Lower lobe of right lung (tissue), 2 donors: Measurements from ENCODE around the gene C7orf25. TPM values are rescaled to one million over a fixed set of nuclear protein-coding genes. Genes with fewer than 3 reads are reported as not detected.

Experiments used
- ATAC-seq, 2 donors: fragments of 200-7000 bp; cut with Tn5 transposase; one replicate each; pipeline ENCODE4 v1.9.1; 2020 to 2022; ENCODE audit warnings: mild to moderate bottlenecking in 2 of 2, moderate library complexity in 2 of 2
- DNase-seq: peaks from one replicate; pipeline ENCODE4 v3.0.0-alpha.2; 2020
- H3K27ac ChIP-seq: fragments of 200-600 bp; one replicate; pipeline ENCODE4 v1.8.0; 2022
- H3K27me3 ChIP-seq: fragments of 200-600 bp; one replicate; pipeline ENCODE4 v1.8.0; 2022; ENCODE audit warnings: low read depth
- H3K36me3 ChIP-seq: fragments of 200-600 bp; one replicate; pipeline ENCODE4 v1.8.0; 2022; ENCODE audit warnings: mild to moderate bottlenecking
- H3K4me1 ChIP-seq: fragments of 200-600 bp; one replicate; pipeline ENCODE4 v1.8.0; 2022
- H3K4me3 ChIP-seq: fragments of 200-600 bp; one replicate; pipeline ENCODE4 v1.8.0; 2022; ENCODE audit warnings: mild to moderate bottlenecking
- H3K9me3 ChIP-seq: fragments of 200-600 bp; one replicate; pipeline ENCODE4 v1.8.0; 2022
- intact Hi-C: fragments of 100-400 bp; cut with DNase I; formaldehyde crosslinking; loops from one replicate; pipeline ENCODE4 v1.11.0; 2022
- total RNA-seq: library from RNA; stranded (reverse); fragmentation: NEBNext Ultra II Directional; extraction: Animal tissue kit (Norgen Biotek cat#: 25700); gene quantifications from one replicate; pipeline ENCODE4 v1.2.1, GENCODE V29; 2021
- TF ChIP-seq, protein P1 (sequence below): fragments of 200-600 bp; IDR thresholded peaks from one replicate; pipeline ENCODE4 v1.8.0; 2022; ENCODE audit warnings: antibody characterized with exemption, mild to moderate bottlenecking
- donor health status: DM: no; HTN: yes; CAD: no; lungs with severe emphysema.

The C7orf25 gene
- total RNA-seq, 1 donor from 2014 or later = 7.8 TPM

DNA sequence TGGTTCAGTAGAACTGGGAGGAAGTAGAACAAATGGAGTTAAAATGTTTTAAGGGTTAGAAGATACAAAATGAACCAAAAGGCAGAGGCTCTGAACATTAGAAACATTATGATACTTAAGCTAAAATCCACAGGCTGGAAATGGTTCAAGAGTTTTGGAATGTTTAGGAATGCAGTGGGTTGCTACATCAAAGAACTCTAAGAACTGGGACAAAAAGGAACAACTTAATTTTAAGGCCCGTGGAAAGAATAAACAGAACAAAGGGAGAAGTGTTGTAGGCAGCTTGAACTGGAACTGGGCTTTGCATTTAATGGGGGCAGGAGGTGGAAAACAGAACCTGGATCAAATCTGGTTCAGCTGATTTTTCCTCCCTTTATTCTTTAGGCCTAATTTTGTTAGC lies 3.5 kb upstream of the C7orf25 start:
- Histone ChIP-seq H3K4me1 (peaks cover 39% of the 10 kb centered on the region), H3K4me3 (no peak overlapping the region), H3K36me3 (peaks cover 49% of the 10 kb centered on the region), H3K9me3 (no peaks in the 10 kb centered on the region), H3K27ac (peak overlapping the region; percentile 4), H3K27me3 (no peaks in the 10 kb centered on the region)
- DNase-seq (no peak), ATAC-seq (no peak)
- TF ChIP-seq, protein P1, sequence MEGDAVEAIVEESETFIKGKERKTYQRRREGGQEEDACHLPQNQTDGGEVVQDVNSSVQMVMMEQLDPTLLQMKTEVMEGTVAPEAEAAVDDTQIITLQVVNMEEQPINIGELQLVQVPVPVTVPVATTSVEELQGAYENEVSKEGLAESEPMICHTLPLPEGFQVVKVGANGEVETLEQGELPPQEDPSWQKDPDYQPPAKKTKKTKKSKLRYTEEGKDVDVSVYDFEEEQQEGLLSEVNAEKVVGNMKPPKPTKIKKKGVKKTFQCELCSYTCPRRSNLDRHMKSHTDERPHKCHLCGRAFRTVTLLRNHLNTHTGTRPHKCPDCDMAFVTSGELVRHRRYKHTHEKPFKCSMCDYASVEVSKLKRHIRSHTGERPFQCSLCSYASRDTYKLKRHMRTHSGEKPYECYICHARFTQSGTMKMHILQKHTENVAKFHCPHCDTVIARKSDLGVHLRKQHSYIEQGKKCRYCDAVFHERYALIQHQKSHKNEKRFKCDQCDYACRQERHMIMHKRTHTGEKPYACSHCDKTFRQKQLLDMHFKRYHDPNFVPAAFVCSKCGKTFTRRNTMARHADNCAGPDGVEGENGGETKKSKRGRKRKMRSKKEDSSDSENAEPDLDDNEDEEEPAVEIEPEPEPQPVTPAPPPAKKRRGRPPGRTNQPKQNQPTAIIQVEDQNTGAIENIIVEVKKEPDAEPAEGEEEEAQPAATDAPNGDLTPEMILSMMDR = no peak
- intact Hi-C loops = no loop called here

- TF ChIP-seq, protein P1 = no peak
- Histone ChIP-seq H3K36me3 (peaks cover 41% of the 10 kb centered on the region), H3K4me1 (peaks cover 47% of the 10 kb centered on the region), H3K27ac (peak overlapping the region; percentile 22), H3K9me3 (no peaks in the 10 kb centered on the region), H3K27me3 (no peaks in the 10 kb centered on the region), H3K4me3 (no peak overlapping the region)
- DNase-seq (no peak), ATAC-seq (no peak)
- intact Hi-C loops = no loop called here
These were observed 2.7 kb upstream of the C7orf25 start for GRCh38 chr7:42914421-42915045.

- Histone ChIP-seq H3K27ac (peak overlapping the region; percentile 20), H3K9me3 (no peaks in the 10 kb centered on the region), H3K36me3 (peaks cover 36% of the 10 kb centered on the region), H3K4me1 (peaks cover 52% of the 10 kb centered on the region), H3K27me3 (no peaks in the 10 kb centered on the region), H3K4me3 (no peak overlapping the region)
- no peak for DNase-seq
- ATAC-seq = no peak
- TF ChIP-seq, protein P1 = no peak
- intact Hi-C loops = no loop called here
These were observed 2.1 kb upstream of the C7orf25 start for GRCh38 chr7:42914009-42914408.

DNA sequence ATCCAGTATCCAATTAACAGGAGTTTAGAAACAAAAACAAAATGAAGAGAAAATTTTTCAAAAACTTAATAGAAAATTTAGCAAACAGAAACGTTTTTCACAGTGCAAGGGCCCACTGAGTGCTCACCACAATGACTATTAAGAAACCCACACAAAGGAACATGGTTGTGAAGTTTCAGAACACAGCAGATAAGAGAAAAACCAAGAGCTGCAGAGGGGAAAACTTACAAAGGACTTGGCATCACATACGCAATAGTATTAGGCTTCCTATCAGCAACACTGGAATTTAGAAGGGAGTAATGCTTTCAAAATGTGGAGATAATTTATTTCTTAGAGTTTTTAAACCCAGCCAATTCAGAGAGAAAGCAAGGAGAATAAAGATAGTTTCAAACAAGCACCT lies 1.7 kb upstream of the C7orf25 start:
- H3K9me3 ChIP-seq = no peaks in the 10 kb centered on the region
- ATAC-seq (no peak), DNase-seq (no peak)
- H3K36me3 ChIP-seq = peaks cover 33% of the 10 kb centered on the region
- H3K4me1 ChIP-seq = peaks cover 56% of the 10 kb centered on the region
- H3K27ac ChIP-seq = peak overlapping the region; percentile 20
- H3K4me3 ChIP-seq = no peak overlapping the region
- TF ChIP-seq, protein P1 = no peak
- H3K27me3 ChIP-seq = no peaks in the 10 kb centered on the region
- intact Hi-C loops = no loop called here

- H3K27ac ChIP-seq = no peak overlapping the region
- H3K4me1 ChIP-seq = peaks cover 56% of the 10 kb centered on the region
- TF ChIP-seq, protein P1 = no peak
- ATAC-seq = no peak
- intact Hi-C loops = no loop called here
- no peaks in the 10 kb centered on the region for H3K27me3 ChIP-seq
- DNase-seq = no peak
- no peak overlapping the region for H3K4me3 ChIP-seq
- H3K36me3 ChIP-seq = peaks cover under 1% of the 10 kb centered on the region
- H3K9me3 ChIP-seq = no peaks in the 10 kb centered on the region
These were observed 1.6 kb downstream of the C7orf25 start for GRCh38 chr7:42910306-42910705.
